GM12878 (cell line): Measurements from ENCODE around the gene SLC4A2.

Source experiments
- BRCA1 ChIP-seq: IDR thresholded peaks from 2 replicates; pipeline ENCODE4 v1.6.1; 2011; ENCODE audit warnings: low read depth, low read length, improper control_type of control experiment
- CHD1 ChIP-seq: IDR thresholded peaks from 2 replicates; pipeline ENCODE4 v1.6.1; 2012; ENCODE audit warnings: low read depth, low read length, improper control_type of control experiment
- CHD4 ChIP-seq: fragments of 200-600 bp; sonication (generic); IDR thresholded peaks from 2 replicates; pipeline ENCODE4 v1.6.1; 2016; ENCODE audit warnings: mild to moderate bottlenecking
- EP300 ChIP-seq, 2 experiments: fragments of 150-350 bp in 1 of 2; IDR thresholded peaks; 2 replicates each; pipeline ENCODE4 v1.6.1; 2011 to 2012; ENCODE audit warnings: low read depth in 2 of 2, low read length in 2 of 2, borderline replicate concordance in 1 of 2, improper control_type of control experiment in 1 of 2, inconsistent platforms in 1 of 2; ENCODE audit not compliant: control insufficient read depth in 1 of 2
- HSF1 ChIP-seq: fragments of 150-350 bp; IDR thresholded peaks from 2 replicates; pipeline ENCODE4 v1.6.1; 2014; ENCODE audit warnings: mild to moderate bottlenecking, low read depth, low read length
- PKNOX1 ChIP-seq: fragments of 450-650 bp; IDR thresholded peaks from 2 replicates; pipeline ENCODE4 v1.6.1; 2016; ENCODE audit warnings: mild to moderate bottlenecking
- POLR2AphosphoS2 ChIP-seq: IDR thresholded peaks from 2 replicates; pipeline ENCODE4 v1.6.1; 2011; ENCODE audit warnings: low read depth, mild to moderate bottlenecking, low read length, improper control_type of control experiment, moderate library complexity

GRCh38 chr7:151074817-151075661 lies 15.7 kb downstream of the SLC4A2 start:
- TF ChIP-seq PKNOX1 (no peak), POLR2AphosphoS2 (no peak), EP300 (IDR thresholded peaks at IDR 0.05; ENCODE audit: borderline replicate concordance in 1 of 2, control insufficient read depth in 1 of 2, low read depth in 2 of 2, low read length in 2 of 2) (no peak), CHD4 (no peak), CHD1 (no peak), HSF1 (no peak), BRCA1 (no peak)
